GM12891 (cell line): Measurements from ENCODE around the gene DNM1.
A peak's percentile ranks its signal among the peaks of the same experiment; 100 is the strongest.

ENCODE experiments used
- DNase-seq: peaks from one replicate; pipeline ENCODE4 v3.0.0; 2011; ENCODE audit warnings: low spot score; ENCODE audit not compliant: insufficient read length
- FAIRE-seq: peaks from 2 replicates; lab custom pipeline; 2011; peaks lifted over from hg19 to GRCh38; lab: Jason Lieb, UNC
- PAX5 ChIP-seq: IDR thresholded peaks from 2 replicates; pipeline ENCODE4 v1.6.1; 2011; ENCODE audit warnings: low read length, moderate library complexity, mild to moderate bottlenecking; ENCODE audit not compliant: insufficient read depth, severe bottlenecking
- POLR2A ChIP-seq: IDR thresholded peaks from 2 replicates; pipeline ENCODE4 v1.6.1; 2011; ENCODE audit warnings: low read depth, low read length, control low read depth
- POLR2AphosphoS5 ChIP-seq: IDR thresholded peaks from 2 replicates; pipeline ENCODE4 v1.6.1; 2011; ENCODE audit warnings: low read depth, low read length, control low read depth
- POU2F2 ChIP-seq: IDR thresholded peaks from 2 replicates; pipeline ENCODE4 v1.6.1; 2011; ENCODE audit warnings: low read depth, mild to moderate bottlenecking, control low read depth, low read length, moderate library complexity
- SPI1 ChIP-seq: IDR thresholded peaks from 2 replicates; pipeline ENCODE4 v1.6.1; 2011; ENCODE audit warnings: low read depth, low read length, control low read depth
- TAF1 ChIP-seq: IDR thresholded peaks from 2 replicates; pipeline ENCODE4 v1.6.1; 2011; ENCODE audit warnings: low read depth, low read length, control low read depth

DNM1 gene

DNA sequence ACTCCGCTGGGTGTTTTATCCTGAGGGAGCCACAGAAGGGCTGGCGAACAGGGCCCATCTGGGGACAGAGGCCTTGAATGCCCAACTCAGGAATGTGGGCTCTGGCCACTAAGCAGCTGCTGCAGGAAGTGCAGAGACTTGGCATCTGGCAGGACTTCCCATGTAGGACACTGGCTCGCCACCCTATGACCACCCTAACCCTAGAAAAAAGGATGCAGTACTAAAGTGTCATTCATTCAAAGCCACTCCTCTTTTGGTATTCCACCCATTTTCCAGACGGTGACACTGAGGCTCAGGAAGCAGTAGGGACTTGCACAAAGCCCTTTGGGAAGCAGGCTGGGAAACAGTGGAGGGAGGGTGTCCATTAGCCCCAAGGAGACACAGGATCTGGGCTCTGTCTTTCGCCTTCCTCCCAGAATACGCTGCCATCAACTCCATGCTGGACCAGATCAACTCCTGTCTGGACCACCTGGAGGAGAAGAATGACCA lies 40.1 kb upstream of the DNM1 start:
- FAIRE-seq (no peak), DNase-seq (no peak)
- TF ChIP-seq TAF1 (no peak), POLR2A (no peak; the same call in 1 of the 2 replicates), POLR2AphosphoS5 (0 out of 2 replicates have a peak, but pooled peaks have one; percentile 13), SPI1 (no peak)

DNA sequence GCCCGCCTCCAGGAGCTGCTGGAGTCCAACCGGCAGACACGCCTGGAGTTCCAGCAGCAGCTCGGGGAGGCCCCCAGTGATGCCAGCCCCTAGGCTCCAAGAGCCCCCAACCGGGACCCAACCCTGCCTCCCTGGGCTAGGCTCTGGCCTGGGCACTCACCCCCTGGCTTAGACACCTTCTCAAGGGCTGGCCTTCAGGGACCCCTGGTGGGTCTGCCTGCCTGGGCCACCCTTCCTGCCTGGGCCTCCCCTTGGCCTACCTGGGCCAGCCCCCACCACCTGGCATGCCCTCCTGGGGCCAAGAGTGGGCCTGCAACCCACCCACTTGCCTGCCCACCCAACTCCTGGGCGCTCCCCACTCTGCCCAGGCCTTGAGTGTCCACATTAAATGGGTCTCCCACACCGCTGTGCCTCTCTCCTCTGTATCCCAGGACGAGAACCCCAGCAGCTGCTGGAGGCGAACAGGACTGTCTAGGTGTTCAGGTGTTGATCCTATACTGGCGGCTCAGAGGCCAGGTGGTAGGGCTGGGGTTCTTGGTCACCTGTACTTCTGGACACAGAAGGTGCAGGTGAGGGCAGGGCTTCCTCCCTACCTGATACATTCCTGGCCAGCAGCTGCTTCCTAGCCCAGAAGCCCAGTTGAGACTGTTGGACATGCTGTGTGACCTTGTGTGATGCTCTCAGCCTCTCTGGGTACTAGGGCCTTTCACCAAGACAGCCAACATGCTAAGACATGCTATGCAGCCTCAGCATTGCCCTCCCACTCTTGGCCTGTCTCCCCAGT lies 39.5 kb upstream of the DNM1 start:
- DNase-seq (no peak), FAIRE-seq (no peak)
- TF ChIP-seq SPI1 (no peak), POLR2AphosphoS5 (no peak), TAF1 (no peak), POU2F2 (no peak), POLR2A (no peak), PAX5 (no peak)

DNA sequence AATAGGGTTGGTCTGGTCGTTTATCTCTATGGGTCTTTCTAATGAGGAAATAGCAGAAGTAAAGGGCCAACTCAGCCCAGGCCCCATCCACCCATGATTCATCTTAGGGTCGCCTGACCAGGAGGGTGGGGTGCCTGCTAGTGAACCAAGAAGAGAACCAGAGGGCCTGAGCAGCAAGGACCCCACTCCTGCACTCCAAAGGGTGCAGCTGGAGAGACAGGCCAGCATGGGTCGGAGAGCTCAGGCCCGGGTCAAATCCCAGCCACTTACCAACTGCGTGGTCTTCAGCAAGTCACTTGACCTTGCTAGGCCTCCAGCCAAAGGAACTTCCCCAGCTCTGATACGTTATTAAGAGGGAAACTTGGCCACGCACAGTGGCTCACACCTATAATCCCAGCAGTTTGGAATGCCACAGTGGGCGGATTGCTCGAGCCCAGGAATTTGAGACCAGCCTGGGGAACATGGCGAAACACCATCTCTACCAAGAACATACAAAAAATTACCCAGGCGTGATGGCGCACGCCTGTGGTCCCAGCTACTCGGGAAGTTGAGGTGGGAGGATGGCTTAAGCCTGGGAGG lies 38.8 kb upstream of the DNM1 start:
- DNase-seq (no peak), FAIRE-seq (no peak)
- no peak for TF ChIP-seq PAX5
- no peak for TF ChIP-seq POU2F2
- no peak for TF ChIP-seq POLR2AphosphoS5
- TF ChIP-seq SPI1: no peak
- no peak for TF ChIP-seq TAF1

DNA sequence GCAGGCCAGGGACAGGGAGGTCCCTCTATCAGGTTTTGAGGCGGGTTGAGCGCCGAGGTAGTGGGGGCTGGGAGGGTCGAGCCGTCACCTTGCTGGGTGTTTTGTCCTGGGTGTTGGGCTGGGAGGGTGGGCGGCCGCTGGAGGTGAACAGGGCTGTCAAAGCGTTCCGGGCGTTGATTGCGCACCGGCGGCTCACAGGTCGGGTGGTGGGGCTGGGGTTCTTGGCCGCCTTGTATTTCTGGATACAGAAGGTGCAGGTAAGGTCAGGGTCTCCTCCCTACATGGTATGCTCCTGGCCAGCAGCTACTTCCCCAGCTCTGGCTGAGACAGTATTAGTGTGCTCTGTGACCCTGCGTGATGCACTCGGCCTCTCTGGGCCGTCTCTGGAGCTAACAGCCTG lies 37.0 kb upstream of the DNM1 start:
- TF ChIP-seq SPI1 (no peak), POLR2A (no peak), POLR2AphosphoS5 (no peak), POU2F2 (no peak)
- FAIRE-seq (no peak), DNase-seq (no peak)

DNA sequence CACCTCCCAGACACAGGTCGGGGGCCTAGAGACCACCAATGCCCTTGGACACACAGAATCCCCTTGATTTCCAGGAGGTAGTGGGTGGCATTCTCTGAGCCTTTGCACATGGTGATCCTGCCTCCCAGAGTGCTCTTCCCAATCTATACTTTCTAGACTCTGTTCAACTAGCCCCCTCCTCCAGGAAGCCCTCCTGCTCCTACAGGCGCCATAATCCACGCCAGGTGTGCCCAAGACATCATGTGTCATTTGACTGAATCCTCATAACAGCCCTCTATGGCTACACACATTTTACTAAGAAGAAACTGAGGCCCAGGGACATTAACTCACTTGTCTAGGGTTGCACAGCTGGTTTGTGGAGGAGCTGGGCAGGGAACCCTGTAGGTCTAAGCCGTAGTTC lies 36.0 kb upstream of the DNM1 start:
- no peak for DNase-seq
- FAIRE-seq: no peak
- no peak for TF ChIP-seq POU2F2

DNA sequence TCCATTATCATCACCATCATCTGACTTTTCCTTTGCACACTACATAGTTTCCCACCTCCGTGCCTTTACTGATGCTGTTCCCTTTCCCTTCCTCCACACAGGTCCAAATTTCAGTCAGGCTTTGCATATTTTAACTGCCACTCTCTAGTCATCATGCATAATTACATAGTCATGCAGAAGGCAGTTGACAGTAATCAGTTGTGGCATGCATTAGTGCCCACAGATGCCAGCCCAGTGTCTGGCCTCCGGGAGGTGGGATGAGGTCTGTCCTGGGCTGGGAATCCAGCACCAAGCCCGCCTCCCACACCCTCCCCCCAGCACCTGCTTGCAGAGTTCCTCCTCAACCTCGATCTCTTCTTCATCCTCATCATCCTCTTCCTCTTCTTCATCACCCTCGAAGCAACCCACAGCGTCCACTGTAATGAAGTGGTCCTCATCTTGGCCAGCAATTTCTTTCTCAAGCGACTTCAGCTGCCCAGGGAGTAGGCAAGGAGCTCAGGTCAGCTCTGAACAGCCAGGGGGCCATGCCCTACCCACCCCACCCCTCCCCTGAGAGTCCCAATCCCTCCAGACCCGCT lies 34.4 kb upstream of the DNM1 start:
- DNase-seq: no peak

DNA sequence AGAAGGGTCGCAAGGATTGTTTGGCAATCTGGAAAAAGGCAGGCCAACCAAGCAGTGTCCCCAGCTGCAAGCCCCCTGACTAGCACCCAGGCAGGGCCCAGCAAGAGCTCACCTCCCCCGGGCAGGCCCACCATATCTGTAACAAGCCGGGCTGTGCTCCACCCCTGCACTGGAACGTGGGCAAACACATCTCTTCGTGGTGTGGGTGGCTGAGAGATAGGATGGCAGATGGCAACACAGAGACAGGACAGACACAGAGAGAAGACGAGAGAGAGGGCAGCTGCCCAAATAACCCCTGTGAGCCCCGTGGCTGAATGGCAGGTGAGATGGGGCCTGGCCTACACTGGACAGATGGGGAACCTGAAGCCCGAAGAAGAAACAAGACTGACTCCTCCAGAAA lies 33.7 kb upstream of the DNM1 start:
- TF ChIP-seq POLR2A: no peak
- FAIRE-seq (no peak), DNase-seq (no peak)

More for the DNA sequence above, 34.4 kb upstream of the DNM1 start:
- TF ChIP-seq POLR2AphosphoS5: no peak
- TF ChIP-seq PAX5: no peak
- TF ChIP-seq POLR2A: no peak
- no peak for TF ChIP-seq POU2F2
- TF ChIP-seq SPI1: no peak
- TF ChIP-seq TAF1: no peak
- no peak for FAIRE-seq

DNA sequence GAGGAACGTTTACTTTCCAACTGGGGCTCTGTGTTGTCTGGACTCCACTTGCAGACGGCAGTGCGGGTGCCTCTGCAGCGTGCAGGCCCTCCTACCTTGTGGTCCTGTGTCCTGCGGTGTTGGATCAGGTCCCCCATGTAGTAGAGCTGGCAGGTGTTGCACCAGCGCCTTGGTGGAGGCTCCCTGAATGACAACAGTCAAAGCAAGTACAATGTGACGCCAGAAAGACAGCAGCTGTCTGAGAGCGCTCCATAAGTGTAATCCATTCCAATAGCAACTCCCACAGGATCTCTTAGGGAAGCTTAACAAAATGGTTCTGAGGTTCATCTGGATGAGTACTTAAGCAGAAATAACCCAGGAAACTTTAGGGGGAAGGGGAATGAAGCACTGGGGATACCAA lies 33.3 kb upstream of the DNM1 start:
- no peak for FAIRE-seq
- TF ChIP-seq SPI1 (no peak), POLR2A (no peak), POLR2AphosphoS5 (no peak), POU2F2 (no peak), PAX5 (no peak), TAF1 (no peak)
- no peak for DNase-seq

DNA sequence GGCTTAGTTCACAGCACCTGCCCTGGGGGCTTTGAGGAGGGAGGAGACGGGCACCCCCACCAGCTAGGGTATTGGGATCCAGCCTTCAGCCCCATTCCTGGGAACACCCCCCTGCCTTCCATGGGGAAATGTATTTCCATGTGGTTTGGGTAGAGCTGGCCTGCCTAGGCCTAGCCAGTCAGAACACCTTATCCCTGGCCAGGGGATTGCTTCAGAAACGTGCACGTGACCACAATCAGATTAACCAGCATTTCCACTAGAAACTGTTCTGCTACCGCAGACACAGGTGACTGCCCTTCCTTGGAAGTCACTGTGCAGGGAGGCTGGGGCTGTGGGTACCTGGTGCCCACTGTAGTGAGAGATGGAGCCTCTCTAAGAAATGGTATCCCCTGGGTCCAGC lies 29.1 kb upstream of the DNM1 start:
- FAIRE-seq: no peak
- TF ChIP-seq POU2F2 (no peak), POLR2A (no peak), PAX5 (no peak), SPI1 (no peak), POLR2AphosphoS5 (no peak), TAF1 (no peak)
- DNase-seq: no peak

DNA sequence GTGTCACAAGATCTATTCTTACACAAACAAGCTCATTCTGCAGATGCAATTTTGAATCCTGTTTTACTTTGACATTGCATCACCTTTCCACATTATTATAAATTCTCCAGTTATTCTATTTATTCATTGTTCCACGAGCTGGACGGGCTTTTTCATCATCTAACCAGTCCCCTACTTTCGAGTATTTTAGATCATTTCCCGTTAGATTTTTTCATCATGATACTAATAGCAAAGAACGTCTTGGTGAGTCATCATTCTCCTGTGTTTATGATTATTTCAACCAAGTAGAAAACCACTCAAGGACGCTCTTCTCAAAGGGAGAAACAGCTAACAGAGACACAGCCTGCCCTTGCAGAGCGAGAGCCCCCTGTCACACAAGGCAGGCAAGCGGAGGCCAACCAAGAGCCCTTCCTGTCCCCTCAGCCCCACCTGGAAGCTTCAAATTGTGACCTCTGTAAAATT lies 28.0 kb upstream of the DNM1 start:
- FAIRE-seq: no peak
- no peak for DNase-seq
- TF ChIP-seq POLR2A (no peak), PAX5 (no peak), POLR2AphosphoS5 (no peak), TAF1 (no peak)
